HepG2 (cell line): ENCODE data around the gene NFS1. TPM values are rescaled to one million over a fixed set of nuclear protein-coding genes. Genes with fewer than 3 reads are reported as not detected.
A peak's percentile ranks its signal among the peaks of the same experiment; 100 is the strongest.

Experiments
- CEBPZ ChIP-seq: IDR thresholded peaks from 2 replicates; pipeline ENCODE4 v1.6.1; 2012; ENCODE audit warnings: low read length, improper control_type of control experiment
- FOSL1 ChIP-seq: sonication (generic); formaldehyde crosslinking; IDR thresholded peaks from 2 replicates; pipeline ENCODE4 v1.9.0; 2021; ENCODE audit warnings: missing genetic modification reagents, borderline replicate concordance
- FUBP1 ChIP-seq: sonication (generic); formaldehyde crosslinking; IDR thresholded peaks from 2 replicates; pipeline ENCODE4 v1.5.1; 2020; ENCODE audit warnings: missing genetic modification reagents, mild to moderate bottlenecking, borderline replicate concordance
- GLI4 ChIP-seq: sonication (generic); formaldehyde crosslinking; IDR thresholded peaks from 2 replicates; pipeline ENCODE4 v1.5.1; 2020; ENCODE audit warnings: missing genetic modification reagents, mild to moderate bottlenecking, moderate library complexity, borderline replicate concordance
- HBP1 ChIP-seq: IDR thresholded peaks from 2 replicates; pipeline ENCODE4 v1.6.1; 2016; ENCODE audit warnings: low read depth, control low read depth
- MTERF4 ChIP-seq: sonication (generic); formaldehyde crosslinking; IDR thresholded peaks from 2 replicates; pipeline ENCODE4 v1.8.0; 2023; ENCODE audit warnings: mild to moderate bottlenecking, missing genetic modification reagents
- MXD4 ChIP-seq: IDR thresholded peaks from 2 replicates; pipeline ENCODE4 v1.6.1; 2016; ENCODE audit warnings: mild to moderate bottlenecking, missing biosample characterization, missing genetic modification reagents
- RARA ChIP-seq: IDR thresholded peaks from 2 replicates; pipeline ENCODE4 v1.6.1; 2016; ENCODE audit warnings: missing genetic modification reagents, missing compliant biosample characterization
- SUZ12 ChIP-seq: fragments of 150-350 bp; IDR thresholded peaks from 2 replicates; pipeline ENCODE4 v1.6.1; 2014; ENCODE audit warnings: low read depth, low read length
- TEAD3 ChIP-seq: optimal IDR thresholded peaks from 2 replicates; pipeline ENCODE3; 2016; ENCODE audit warnings: borderline replicate concordance
- YEATS2 ChIP-seq: sonication (generic); formaldehyde crosslinking; IDR thresholded peaks from 2 replicates; pipeline ENCODE4 v1.4.0; 2020; ENCODE audit warnings: missing genetic modification reagents, borderline replicate concordance
- ZBTB37 ChIP-seq: sonication (generic); formaldehyde crosslinking; IDR thresholded peaks from 2 replicates; pipeline ENCODE4 v1.4.0; 2020; ENCODE audit warnings: mild to moderate bottlenecking, missing genetic modification reagents
- ZMYM4 ChIP-seq: sonication (generic); formaldehyde crosslinking; IDR thresholded peaks from 2 replicates; pipeline ENCODE4 v1.8.1; 2023; ENCODE audit warnings: mild to moderate bottlenecking, missing genetic modification reagents
- ZNF180 ChIP-seq: sonication (generic); formaldehyde crosslinking; IDR thresholded peaks from 2 replicates; pipeline ENCODE4 v1.4.0; 2020; ENCODE audit warnings: low read depth, missing genetic modification reagents, borderline replicate concordance
- ZNF225 ChIP-seq: sonication (generic); formaldehyde crosslinking; IDR thresholded peaks from 2 replicates; pipeline ENCODE4 v1.4.0; 2020; ENCODE audit warnings: mild to moderate bottlenecking, missing genetic modification reagents
- ZNF264 ChIP-seq: sonication (generic); formaldehyde crosslinking; IDR thresholded peaks from 2 replicates; pipeline ENCODE4 v1.4.0; 2020; ENCODE audit warnings: missing genetic modification reagents
- ZNF512 ChIP-seq: sonication (generic); formaldehyde crosslinking; IDR thresholded peaks from 2 replicates; pipeline ENCODE4 v1.4.0; 2020; ENCODE audit warnings: mild to moderate bottlenecking, missing genetic modification reagents
- polyA plus RNA-seq, 8 experiments: library from polyadenylated mRNA; depleted of rRNA in 3 of 8; stranded (reverse) in 7 of 8; unstranded in 1 of 8; fragments of >200 nt; fragmentation: Illumina TruSeq in 4 of 8; extraction: Trizol in 4 of 8; gene quantifications; 2 replicates each; pipeline versions ENCODE4 v1.2.1 to v1.2.3, GENCODE V29; 2011 to 2016; ENCODE audit warnings: low read depth in 4 of 8, missing spikeins in 1 of 8, mixed read lengths in 1 of 8; ENCODE audit not compliant: insufficient read depth in 1 of 8
- total RNA-seq, 5 experiments: library from RNA; depleted of rRNA; stranded (reverse); fragments of >200 nt; fragmentation: Illumina TruSeq; extraction: Trizol; gene quantifications; 2 replicates each; pipeline ENCODE4 v1.2.3, GENCODE V29; 2016; ENCODE audit warnings: low read depth in 1 of 5

NFS1 gene
- total and polyA plus RNA-seq, 2 of the 13 experiments (the other 11 are each of a cell fraction or from before 2014, with no cell fraction given): 65.9 to 88.1 TPM

GRCh38 chr20:35699127-35699956 lies at the start of gene NFS1, which contains the start of gene ROMO1 (continued):
- peak; percentile 86 for TF ChIP-seq ZBTB37 (CRISPR knock-in tag)
- TF ChIP-seq YEATS2 (CRISPR knock-in tag): peak; percentile 98
- TF ChIP-seq TEAD3 (CRISPR knock-in tag): peak; percentile 54
- peak; percentile 75 for TF ChIP-seq ZNF264 (CRISPR knock-in tag)
- peak; percentile 96 for TF ChIP-seq ZMYM4 (CRISPR knock-in tag)
- no peak for TF ChIP-seq FUBP1 (CRISPR knock-in tag)
- no peak for TF ChIP-seq ZNF512 (CRISPR knock-in tag)
- peak; percentile 99 for TF ChIP-seq MXD4
- TF ChIP-seq GLI4 (CRISPR knock-in tag): peak; percentile 93; the same call in 1 of the 2 replicates
- peak; percentile 75 for TF ChIP-seq RARA (CRISPR knock-in tag)
- TF ChIP-seq FOSL1 (CRISPR knock-in tag): no peak; the same call in 1 of the 2 replicates
- TF ChIP-seq CEBPZ: no peak
- TF ChIP-seq MTERF4: peak; percentile 65; the same call in 1 of the 2 replicates
- TF ChIP-seq ZNF180 (CRISPR knock-in tag): no peak; the same call in 1 of the 2 replicates
- peak; percentile 99; the same call in 1 of the 2 replicates for TF ChIP-seq ZNF225 (CRISPR knock-in tag)
- TF ChIP-seq HBP1 (CRISPR knock-in tag): peak; percentile 93
- TF ChIP-seq SUZ12: no peak
